ENCODE data around the gene MIF4GD. TPM values are rescaled to one million over a fixed set of nuclear protein-coding genes. Genes with fewer than 3 reads are reported as not detected.

MIF4GD gene
- total RNA-seq, 1 donor from 2014 or later, result 32.4 TPM

DNA sequence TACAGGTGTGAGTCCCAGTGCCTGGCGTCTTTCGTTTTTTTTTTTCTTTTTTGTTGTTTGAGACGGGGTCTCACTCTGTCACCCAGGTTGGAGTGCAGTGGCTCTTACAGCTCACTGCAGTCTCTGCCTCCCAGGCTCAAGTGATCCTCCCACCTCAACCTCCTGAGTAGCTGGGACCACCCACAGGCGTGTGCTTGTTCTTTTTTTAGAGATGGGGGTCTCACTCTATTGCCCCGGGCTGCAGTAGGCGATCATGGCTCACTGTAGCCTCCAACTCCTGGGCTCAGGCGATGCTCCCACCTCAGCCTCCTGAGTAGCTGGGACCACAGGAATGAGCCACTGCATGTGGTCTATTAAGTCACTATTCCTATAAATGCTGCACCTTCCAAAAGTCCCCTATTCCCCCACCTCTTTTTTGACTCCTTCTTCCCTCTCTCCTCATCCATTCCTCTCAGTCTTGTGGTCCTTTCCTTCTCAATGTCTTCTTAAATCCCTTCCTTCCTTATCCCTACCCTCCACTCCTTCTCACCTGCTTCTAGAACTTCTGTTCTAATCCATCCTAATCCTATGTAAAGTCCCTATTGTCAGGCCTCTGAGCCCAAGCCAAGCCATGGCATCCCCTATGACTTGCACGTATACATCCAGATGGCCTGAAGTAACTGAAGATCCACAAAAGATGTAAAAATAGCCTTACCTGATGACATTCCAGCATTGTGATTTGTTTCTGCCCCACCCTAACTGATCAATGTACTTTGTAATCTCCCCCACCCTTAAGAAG is 18.8 kb downstream of the MIF4GD start:
- no peak overlapping the region for H3K4me3 ChIP-seq
- H3K4me1 ChIP-seq, result peaks cover 0 to 13% of the 10 kb centered on the region in 2 donors
- TF ChIP-seq, protein P1, sequence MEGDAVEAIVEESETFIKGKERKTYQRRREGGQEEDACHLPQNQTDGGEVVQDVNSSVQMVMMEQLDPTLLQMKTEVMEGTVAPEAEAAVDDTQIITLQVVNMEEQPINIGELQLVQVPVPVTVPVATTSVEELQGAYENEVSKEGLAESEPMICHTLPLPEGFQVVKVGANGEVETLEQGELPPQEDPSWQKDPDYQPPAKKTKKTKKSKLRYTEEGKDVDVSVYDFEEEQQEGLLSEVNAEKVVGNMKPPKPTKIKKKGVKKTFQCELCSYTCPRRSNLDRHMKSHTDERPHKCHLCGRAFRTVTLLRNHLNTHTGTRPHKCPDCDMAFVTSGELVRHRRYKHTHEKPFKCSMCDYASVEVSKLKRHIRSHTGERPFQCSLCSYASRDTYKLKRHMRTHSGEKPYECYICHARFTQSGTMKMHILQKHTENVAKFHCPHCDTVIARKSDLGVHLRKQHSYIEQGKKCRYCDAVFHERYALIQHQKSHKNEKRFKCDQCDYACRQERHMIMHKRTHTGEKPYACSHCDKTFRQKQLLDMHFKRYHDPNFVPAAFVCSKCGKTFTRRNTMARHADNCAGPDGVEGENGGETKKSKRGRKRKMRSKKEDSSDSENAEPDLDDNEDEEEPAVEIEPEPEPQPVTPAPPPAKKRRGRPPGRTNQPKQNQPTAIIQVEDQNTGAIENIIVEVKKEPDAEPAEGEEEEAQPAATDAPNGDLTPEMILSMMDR (IDR thresholded peaks at IDR 0.05), result no peak
- DNase-seq (ENCODE audit: low spot score in 2 of 2), result no peak
- H3K27me3 ChIP-seq, result no peaks in the 10 kb centered on the region
- H3K9me3 ChIP-seq, result no peaks in the 10 kb centered on the region
- no peaks in the 10 kb centered on the region for H3K36me3 ChIP-seq
- H3K27ac ChIP-seq, result no peak overlapping the region
- intact Hi-C loops (cut with DNase I), result no loop called here

DNA sequence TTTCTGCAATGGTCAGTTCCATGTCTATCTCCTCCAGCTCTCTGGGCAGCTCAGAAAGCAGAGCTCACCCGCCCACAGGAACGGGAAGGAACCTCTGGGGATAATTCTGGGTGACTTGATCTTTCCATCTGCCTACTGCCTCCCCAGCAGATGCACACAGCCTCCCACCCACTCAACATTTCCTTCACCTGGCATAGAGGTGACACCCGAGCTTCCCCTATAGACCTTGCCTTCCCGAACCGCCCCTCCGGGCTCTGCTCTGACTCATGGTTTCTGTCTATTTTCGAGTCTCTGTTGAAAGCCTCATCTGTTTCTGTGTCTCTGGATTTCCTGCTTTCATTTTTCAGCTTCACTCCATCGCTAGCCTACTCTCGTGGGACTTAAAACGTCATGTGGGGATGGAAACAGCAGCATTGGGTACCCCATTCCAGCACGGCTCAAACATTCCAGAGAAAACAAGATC is 21.0 kb downstream of the MIF4GD start:
- Histone ChIP-seq H3K9me3 (no peaks in the 10 kb centered on the region), H3K36me3 (peaks cover 15 to 18% of the 10 kb centered on the region in 2 donors), H3K27ac (peak overlapping the region; percentile 64 to 81), H3K27me3 (no peaks in the 10 kb centered on the region), H3K4me3 (peak overlapping the region in 1 of 2 donors; percentile 45), H3K4me1 (peaks cover 0 to 13% of the 10 kb centered on the region in 2 donors)
- peak in 1 of 2 donors; percentile 81 for DNase-seq (ENCODE audit: low spot score in 2 of 2)
- TF ChIP-seq, protein P1 (IDR thresholded peaks at IDR 0.05), result no peak
- intact Hi-C loops (cut with DNase I), result no loop called here

DNA sequence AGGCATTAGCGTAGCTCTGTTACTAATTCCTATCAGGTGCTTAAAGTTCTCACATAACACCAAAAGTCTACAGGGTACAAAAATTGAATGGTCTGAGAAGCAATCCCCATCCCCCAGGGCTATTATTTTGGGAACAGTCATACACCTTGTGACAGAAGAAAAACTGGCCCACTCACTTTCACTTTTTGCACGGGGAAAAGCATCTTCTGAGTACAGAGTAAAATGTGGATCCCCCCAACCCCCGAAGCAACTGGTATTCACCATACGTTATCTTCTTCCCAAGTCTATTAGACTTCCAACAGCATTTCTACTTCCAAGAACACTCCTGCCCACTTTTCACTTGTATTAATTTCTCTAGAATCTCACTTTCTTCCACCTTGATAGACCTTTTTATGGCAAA is 21.5 kb downstream of the MIF4GD start:
- Histone ChIP-seq H3K9me3 (no peaks in the 10 kb centered on the region), H3K27me3 (no peaks in the 10 kb centered on the region), H3K36me3 (peaks cover 20 to 23% of the 10 kb centered on the region in 2 donors), H3K4me3 (peak overlapping the region in 1 of 2 donors; percentile 45), H3K4me1 (peaks cover 0 to 13% of the 10 kb centered on the region in 2 donors), H3K27ac (peak overlapping the region; percentile 64 to 81)
- intact Hi-C loops (cut with DNase I), result no loop called here
- TF ChIP-seq, protein P1 (IDR thresholded peaks at IDR 0.05), result no peak
- no peak for DNase-seq (ENCODE audit: low spot score in 2 of 2)

DNA sequence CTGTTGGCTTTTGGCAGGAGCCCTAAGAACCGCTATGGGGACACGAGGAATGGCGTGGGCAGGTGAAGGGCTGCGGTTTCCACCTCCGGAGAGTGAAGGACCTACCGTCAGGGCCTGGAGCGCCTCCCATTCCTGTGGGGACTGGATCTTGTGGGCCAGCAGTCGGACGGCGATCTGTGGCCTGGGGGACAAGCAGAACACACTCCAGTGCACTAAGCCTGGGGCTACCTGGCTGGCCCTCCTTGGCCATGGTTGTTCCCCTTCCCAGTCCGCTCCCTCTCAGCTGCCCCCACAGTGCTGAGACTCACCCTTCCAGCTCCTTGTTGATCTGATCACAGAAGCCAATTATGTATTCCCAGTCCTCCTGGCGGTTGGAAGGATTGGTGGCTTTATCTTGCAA is 24.6 kb downstream of the MIF4GD start:
- intact Hi-C loops (cut with DNase I), result no loop called here
- Histone ChIP-seq H3K9me3 (no peaks in the 10 kb centered on the region), H3K36me3 (peaks cover 50 to 54% of the 10 kb centered on the region in 2 donors), H3K4me3 (no peak overlapping the region), H3K27me3 (no peaks in the 10 kb centered on the region), H3K4me1 (peaks cover 0 to 13% of the 10 kb centered on the region in 2 donors), H3K27ac (no peak overlapping the region)
- DNase-seq (ENCODE audit: low spot score in 2 of 2), result no peak
- TF ChIP-seq, protein P1 (IDR thresholded peaks at IDR 0.05), result no peak

DNA sequence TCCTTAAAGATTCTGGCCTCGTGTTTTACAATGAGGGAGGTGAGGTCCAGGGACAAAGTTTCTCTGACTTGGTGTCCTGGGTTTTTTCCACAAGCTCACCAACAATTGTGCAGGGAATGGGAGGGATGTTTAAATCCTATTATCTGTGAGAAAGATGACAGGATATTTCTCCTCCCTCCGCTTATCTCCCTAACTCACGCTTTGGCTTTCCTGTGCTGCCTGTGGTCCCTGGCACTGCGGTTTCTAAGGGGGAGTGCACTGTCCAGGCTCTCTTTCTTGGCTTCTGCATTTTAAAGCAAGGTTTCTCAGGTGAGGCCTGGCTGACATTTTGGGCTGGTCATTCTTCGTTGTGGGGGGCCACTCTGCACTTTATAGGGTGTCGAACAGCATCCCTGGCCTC is 26.0 kb downstream of the MIF4GD start:
- Histone ChIP-seq H3K4me1 (peaks cover 0 to 8% of the 10 kb centered on the region in 2 donors), H3K27ac (no peak overlapping the region), H3K9me3 (no peaks in the 10 kb centered on the region), H3K36me3 (peaks cover 64 to 68% of the 10 kb centered on the region in 2 donors), H3K27me3 (no peaks in the 10 kb centered on the region), H3K4me3 (no peak overlapping the region)
- intact Hi-C loops (cut with DNase I), result no loop called here
- DNase-seq (ENCODE audit: low spot score in 2 of 2), result no peak
- TF ChIP-seq, protein P1 (IDR thresholded peaks at IDR 0.05), result no peak
